Astrocyte of the spinal cord (primary cell): ENCODE results near the gene WWOX.

ENCODE experiments used
- DNase-seq: peaks from one replicate; pipeline ENCODE4 v3.0.0; 2011; ENCODE audit warnings: low read depth, low spot score
- H3K4me3 ChIP-seq: 2 replicates; pipeline ENCODE4 v1.5.1; 2011; ENCODE audit warnings: low read depth, mild to moderate bottlenecking, low read length, moderate library complexity
- in situ Hi-C: cut with HindIII; loops from 2 replicates; pipeline ENCODE4 v1.10.0; 2017; ENCODE audit warnings: low sequenced_read_pairs
- TF ChIP-seq, protein P1 (sequence below): IDR thresholded peaks from 2 replicates; pipeline ENCODE4 v1.5.1; 2012; ENCODE audit warnings: low read depth, mild to moderate bottlenecking, low read length, inconsistent platforms

The WWOX gene

DNA sequence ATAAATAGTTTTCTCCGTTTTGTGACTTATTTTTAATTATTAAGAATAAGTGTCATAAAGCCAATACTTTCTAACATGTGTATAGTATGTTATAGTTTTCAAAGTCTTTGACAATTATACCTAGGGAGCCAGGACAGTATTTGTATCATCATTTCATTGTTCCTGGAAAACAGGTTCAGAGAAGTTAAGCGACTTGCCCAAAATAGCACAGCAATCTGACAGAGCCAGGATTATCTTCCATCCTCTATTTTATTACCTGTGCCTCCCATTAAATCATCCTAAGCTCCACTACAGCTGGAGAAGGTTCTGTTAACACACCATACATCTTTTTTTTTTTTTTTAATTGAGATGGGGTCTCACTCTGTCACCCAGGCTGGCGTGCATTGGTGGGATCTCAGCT lies 782.7 kb downstream of the WWOX start:
- no peak for DNase-seq
- H3K4me3 ChIP-seq: no peak overlapping the region
- TF ChIP-seq, protein P1, sequence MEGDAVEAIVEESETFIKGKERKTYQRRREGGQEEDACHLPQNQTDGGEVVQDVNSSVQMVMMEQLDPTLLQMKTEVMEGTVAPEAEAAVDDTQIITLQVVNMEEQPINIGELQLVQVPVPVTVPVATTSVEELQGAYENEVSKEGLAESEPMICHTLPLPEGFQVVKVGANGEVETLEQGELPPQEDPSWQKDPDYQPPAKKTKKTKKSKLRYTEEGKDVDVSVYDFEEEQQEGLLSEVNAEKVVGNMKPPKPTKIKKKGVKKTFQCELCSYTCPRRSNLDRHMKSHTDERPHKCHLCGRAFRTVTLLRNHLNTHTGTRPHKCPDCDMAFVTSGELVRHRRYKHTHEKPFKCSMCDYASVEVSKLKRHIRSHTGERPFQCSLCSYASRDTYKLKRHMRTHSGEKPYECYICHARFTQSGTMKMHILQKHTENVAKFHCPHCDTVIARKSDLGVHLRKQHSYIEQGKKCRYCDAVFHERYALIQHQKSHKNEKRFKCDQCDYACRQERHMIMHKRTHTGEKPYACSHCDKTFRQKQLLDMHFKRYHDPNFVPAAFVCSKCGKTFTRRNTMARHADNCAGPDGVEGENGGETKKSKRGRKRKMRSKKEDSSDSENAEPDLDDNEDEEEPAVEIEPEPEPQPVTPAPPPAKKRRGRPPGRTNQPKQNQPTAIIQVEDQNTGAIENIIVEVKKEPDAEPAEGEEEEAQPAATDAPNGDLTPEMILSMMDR: no peak
- in situ Hi-C loops: no loop called here

DNA sequence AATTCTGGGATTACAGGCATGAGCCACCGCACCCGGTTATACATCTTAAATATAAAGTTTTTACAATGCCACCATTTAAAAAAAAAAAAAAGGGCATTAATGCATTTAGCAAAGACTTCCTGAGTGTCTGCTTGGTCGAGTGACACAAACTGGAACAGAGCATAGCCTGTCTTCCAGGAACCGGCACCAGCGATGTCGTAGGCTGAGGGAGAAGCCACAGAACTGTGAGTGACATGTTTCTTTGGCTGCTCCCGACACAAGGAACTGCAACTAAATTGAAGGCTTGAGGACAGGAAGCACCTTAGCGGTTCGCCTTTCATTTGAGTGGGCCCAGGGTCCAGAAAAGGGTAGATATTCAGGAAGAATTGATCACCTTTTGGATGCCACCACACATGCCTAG lies 783.3 kb downstream of the WWOX start:
- no peak overlapping the region for H3K4me3 ChIP-seq
- no peak for DNase-seq
- in situ Hi-C loops: no loop called here
- TF ChIP-seq, protein P1: no peak

DNA sequence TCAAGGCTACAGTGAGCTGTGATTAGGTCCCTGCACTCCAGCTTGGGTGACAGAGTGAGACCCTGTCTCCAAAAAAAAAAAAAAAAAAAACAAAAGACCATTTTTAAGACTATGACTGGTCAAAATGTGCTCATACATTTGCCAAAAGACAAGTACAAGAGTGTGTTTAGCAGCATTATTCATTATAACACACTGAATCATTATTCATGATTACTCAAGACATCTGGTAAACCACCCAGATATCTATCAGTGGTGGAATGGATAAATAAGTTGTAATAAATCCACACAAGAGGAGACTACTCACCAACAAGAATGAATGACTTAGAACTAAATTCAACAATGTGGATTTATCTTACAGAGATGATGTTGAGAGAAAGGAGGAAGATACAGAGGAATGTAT lies 784.8 kb downstream of the WWOX start:
- in situ Hi-C loops: no loop called here
- no peak for DNase-seq
- H3K4me3 ChIP-seq: no peak overlapping the region
- TF ChIP-seq, protein P1: no peak

DNA sequence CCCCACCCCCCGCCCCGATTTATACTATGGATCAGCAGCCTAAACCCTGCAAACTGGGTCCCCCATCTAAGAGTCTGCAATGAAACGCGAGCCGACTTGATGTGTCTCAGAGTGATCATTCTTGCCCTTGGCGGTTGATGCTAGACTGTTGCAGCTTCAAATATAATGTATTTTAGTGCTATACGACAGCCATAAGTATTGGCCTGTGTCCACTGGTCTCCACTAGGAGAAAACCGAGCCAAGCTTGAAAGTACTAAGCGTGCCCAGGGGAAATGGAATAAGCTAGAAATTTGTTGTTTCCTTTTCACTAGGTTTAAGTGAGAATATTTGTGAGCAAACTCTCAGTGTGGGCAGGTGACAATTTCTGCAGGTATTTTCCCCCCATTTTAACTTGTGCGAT lies 789.9 kb downstream of the WWOX start:
- in situ Hi-C loops: no loop called here
- no peak overlapping the region for H3K4me3 ChIP-seq
- TF ChIP-seq, protein P1: no peak
- no peak for DNase-seq

DNA sequence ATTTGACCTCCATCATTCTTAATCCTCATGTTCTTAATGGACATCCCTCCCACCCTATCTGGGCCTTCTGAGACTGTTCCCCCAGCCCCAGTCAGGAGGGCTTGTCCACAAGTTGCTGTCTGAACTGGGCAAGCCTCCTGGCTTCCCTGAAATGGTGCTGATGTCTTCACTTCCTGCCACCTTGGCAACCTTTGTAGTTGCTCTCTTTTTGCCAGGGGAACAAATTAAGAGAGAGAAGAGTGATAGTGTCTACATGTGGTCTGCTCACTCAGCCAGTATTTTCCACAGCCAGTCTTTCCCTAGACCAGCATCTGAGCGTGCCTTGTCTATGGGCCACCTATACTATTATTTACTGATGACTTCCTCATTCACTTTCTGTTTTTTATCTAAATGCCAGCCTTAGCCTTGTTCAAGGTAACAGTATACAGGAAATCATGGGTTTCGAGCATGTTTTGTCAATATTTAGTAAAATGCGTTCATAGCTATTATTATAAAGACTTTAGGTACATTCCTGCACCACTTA lies 791.0 kb downstream of the WWOX start:
- in situ Hi-C loops: no loop called here
- no peak overlapping the region for H3K4me3 ChIP-seq
- DNase-seq: no peak
- TF ChIP-seq, protein P1: no peak

DNA sequence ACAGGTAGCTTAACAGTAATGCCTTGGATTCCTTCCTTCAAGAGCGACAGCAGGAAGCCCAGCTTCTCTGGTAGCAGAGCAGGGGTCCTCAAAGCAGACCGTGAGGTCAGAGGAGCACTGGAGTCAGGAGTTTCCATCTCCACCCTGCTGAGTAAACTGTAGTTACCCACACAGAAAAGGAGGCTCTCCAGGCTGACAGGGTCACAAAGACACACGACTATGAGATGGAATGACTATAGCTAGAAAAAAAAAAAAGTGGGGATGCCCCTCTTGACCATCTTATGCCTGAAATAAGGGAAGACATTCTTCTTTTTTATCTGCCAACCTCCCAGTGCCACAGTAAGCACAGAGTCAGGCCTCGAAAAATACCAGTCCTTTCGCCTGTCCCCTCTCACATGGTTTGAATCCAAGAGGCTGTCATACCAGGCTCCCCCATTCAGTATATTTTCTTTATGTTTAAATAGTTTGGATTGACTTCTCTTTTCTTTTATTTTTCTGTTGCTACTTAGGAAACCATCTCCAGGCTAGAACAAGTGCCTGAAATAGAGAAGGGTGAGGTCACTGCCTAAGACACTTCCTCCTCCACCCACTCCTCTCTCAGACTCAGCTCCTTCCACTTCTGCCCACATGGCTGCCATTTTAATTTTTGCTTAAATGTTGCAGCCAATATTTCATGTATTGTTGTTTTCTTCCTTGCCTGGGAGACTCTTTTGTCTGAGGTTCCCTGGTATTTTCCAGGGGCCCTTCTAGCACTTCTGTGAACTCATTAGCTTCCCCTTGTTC lies 793.7 kb downstream of the WWOX start:
- H3K4me3 ChIP-seq: no peak overlapping the region
- no peak for DNase-seq
- in situ Hi-C loops: no loop called here
- TF ChIP-seq, protein P1: no peak
